GM19372 (cell line): ENCODE measurements around the gene SMARCC1.

ENCODE experiments used
- ATAC-seq: cut with Tn5 transposase; IDR thresholded peaks from one replicate; pipeline ENCODE4 v1.9.1; 2021; ENCODE audit warnings: mild to moderate bottlenecking, low read depth, moderate library complexity; ENCODE audit not compliant: unreplicated experiment

The SMARCC1 gene

DNA sequence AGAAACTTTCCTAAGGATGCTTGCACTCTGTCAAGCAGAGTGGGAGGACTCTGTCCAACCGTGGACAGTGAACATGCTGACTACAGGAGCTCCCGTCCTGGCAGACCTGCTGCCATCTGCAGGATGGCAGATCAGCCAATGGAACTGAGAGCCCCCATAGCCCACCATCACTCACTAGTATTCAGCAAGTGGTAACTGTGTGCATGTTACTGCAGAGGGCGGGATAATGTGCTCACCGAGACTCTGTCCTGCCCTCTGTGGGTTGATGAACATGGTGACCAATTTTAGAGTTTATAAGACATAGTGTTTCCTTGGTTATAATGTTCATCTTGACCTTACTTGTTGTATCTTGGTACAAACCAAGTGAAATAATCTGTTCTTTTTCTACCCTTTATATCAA lies 214.5 kb downstream of the SMARCC1 start:
- no peak for ATAC-seq

- ATAC-seq = no peak
Measured at GRCh38 chr3:47566667-47567066, 215.0 kb downstream of the SMARCC1 start.

GRCh38 chr3:47565734-47566550 lies 215.8 kb downstream of the SMARCC1 start:
- ATAC-seq = no peak

- no peak for ATAC-seq
Measured at GRCh38 chr3:47556351-47556750, 225.3 kb downstream of the SMARCC1 start.

DNA sequence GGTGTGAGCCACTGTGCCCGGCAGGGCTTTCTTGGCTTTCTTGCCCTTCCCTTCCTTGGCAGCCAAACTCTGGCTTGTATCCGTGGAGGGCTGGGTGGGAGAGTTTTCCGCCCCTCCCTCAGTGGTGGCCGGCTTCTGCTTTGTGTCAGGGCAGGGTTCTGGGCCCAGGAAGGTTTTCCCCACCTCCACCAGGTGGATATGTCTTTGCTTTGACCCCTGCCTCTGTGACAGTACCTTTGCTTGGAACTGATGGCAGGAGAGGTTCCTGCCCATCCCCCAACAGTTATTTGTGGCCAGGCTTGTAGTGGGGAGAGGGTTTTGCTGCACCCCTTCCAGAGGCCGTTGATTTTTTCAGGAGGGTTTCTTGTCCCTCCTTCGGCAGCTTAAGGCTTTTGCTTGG lies 227.4 kb downstream of the SMARCC1 start:
- no peak for ATAC-seq

DNA sequence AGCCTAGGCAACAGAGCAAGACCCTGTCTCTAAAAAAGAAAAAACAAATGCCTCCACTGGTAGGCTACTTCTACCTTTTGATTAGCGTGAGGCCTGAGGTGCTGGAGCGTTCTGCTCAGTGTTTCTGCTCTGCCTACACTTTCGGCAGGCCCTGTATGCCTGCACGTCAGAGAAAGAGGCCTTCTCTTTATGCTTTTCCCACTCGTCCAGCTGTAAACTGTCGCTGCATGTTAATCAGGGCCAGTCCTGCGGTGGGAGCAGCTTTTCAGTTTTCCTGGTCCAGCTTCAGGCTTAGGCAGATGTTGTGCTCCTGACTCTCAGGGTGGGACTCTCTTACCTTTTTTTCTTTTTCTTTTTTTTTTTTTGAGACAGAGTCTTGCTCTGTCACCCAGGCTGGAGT lies 228.3 kb downstream of the SMARCC1 start:
- ATAC-seq = no peak

GRCh38 chr3:47542471-47543173 lies 239.1 kb downstream of the SMARCC1 start:
- no peak for ATAC-seq

- ATAC-seq = no peak
Measured at GRCh38 chr3:47541583-47542108, 240.0 kb downstream of the SMARCC1 start.

DNA sequence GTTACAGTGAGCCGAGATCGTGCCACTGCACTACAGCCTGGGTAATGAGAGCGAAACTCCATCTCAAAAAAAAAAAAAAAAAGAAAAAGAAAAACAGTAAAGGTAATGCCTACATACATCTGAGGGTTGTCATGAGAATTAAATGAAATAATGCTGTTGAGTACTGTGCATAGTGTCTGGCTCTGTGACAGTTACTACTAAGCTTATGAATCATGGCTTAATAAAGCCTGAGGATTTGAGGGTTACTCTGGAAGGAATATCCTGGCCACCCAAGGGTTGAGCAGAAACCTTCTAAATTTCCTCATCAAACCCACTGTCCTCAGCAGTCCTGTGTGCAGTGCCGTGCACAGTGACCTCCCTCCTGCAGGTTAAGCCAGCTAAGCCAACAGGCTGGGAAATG lies 241.4 kb downstream of the SMARCC1 start:
- no peak for ATAC-seq

DNA sequence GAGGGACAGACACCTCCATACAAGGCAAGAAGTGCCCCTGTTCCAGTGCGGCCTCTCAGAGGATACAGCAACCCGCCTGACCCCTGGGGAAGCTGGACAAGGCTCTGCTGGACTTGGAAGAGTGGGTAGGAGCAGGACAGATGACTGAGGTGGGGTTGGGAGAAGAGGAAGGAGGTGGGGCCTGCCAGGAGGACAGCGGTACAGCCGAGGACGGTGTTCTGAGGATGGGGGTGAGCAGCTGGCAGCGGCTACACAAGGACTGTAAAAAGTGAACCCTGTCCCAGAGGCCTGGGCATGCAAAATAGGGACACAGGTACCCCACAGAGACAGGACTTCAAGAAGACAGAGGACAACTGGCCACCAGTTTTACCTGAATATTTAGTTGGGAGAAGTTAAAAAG lies 244.7 kb downstream of the SMARCC1 start:
- ATAC-seq = no peak

- ATAC-seq = no peak
Measured at GRCh38 chr3:47536221-47536891, 245.3 kb downstream of the SMARCC1 start.
